A549 (cell line): ENCODE data around the gene USF1.

ENCODE experiments used
- EHMT2 ChIP-seq: fragments of 200-600 bp; sonication (generic); IDR thresholded peaks from 2 replicates; pipeline ENCODE4 v1.6.1; 2016; ENCODE audit warnings: antibody characterized with exemption, low read depth, mild to moderate bottlenecking, moderate library complexity
- JUN ChIP-seq, 2 experiments: fragments of >200 bp; sonication (Bioruptor Twin); formaldehyde crosslinking; IDR thresholded peaks; 2 replicates in 1 of 2; 3 replicates in 1 of 2; pipeline ENCODE4 v1.6.1; 2016 to 2017
- ZNF302 ChIP-seq: fragments of 250-450 bp; sonication (Bioruptor Pico); IDR thresholded peaks from 2 replicates; pipeline ENCODE4 v1.9.0; 2021; ENCODE audit warnings: inconsistent platforms, mild to moderate bottlenecking, moderate library complexity
- TF ChIP-seq, protein P1 (sequence below): fragments of >200 bp; sonication (Bioruptor Twin); formaldehyde crosslinking; IDR thresholded peaks from 3 replicates; pipeline ENCODE4 v1.5.1; 2016

DNA sequence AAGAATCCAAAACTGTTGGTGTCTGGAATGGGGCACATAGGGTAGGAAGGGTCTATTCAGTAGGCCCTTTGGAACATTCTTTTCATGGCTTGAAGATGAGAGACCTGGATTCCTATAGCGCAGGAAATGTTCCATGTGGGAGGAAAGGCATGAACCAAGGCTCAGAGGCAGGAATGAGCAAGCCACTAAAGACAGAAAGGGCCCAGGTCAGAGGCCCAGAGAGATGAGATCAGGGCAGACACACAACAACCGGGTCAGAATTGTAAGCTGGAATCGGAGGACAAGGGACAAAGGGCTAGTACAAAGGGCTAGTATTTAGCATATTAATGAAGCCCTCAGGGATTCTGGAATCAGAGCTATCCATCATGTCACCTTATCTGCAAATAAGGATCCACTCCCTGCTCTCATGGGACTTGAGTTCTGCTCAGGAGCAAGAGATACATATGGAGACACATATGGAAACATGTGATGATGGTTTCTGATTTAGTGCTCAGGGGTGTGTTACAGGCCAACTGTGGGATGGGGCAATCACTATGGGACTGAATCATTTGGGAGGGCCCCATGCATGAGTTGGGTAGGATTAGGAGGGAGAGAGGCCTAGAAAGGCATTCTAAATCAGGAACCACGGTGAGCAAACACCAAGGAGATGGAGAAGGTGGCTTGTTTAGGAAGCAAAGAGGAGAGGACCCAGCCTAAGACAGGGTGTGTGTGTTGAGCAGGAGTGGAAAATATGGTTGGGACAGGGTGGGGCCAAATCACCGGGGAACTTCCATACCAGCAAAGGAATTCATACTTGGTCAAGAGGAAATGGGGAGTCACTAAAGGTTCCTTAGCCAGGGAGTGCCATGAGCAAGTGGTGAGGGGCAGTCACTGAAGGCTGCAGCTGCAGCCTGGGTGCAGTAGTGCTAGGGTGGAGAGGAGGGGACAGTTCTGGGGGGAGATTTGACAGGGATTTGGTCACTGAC lies 34.9 kb upstream of the USF1 start:
- TF ChIP-seq EHMT2 (no peak), ZNF302 (CRISPR knock-in tag) (no peak), JUN (IDR thresholded peaks at IDR 0.05) (no peak)
- TF ChIP-seq, protein P1, sequence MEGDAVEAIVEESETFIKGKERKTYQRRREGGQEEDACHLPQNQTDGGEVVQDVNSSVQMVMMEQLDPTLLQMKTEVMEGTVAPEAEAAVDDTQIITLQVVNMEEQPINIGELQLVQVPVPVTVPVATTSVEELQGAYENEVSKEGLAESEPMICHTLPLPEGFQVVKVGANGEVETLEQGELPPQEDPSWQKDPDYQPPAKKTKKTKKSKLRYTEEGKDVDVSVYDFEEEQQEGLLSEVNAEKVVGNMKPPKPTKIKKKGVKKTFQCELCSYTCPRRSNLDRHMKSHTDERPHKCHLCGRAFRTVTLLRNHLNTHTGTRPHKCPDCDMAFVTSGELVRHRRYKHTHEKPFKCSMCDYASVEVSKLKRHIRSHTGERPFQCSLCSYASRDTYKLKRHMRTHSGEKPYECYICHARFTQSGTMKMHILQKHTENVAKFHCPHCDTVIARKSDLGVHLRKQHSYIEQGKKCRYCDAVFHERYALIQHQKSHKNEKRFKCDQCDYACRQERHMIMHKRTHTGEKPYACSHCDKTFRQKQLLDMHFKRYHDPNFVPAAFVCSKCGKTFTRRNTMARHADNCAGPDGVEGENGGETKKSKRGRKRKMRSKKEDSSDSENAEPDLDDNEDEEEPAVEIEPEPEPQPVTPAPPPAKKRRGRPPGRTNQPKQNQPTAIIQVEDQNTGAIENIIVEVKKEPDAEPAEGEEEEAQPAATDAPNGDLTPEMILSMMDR, result no peak
